A172 (cell line): ENCODE results near the gene OGN. TPM values are rescaled to one million over a fixed set of nuclear protein-coding genes. Genes with fewer than 3 reads are reported as not detected.

ENCODE experiments used
- DNase-seq: peaks from one replicate; pipeline ENCODE4 v3.0.0-alpha.2; 2015; ENCODE audit warnings: low spot score
- total RNA-seq: library from RNA; depleted of rRNA; stranded (reverse); fragments of >200 nt; shearing (Covaris generic); gene quantifications from 2 replicates; pipeline ENCODE4 v1.2.3, GENCODE V29; 2014; rRNA removed

The OGN gene
- total RNA-seq, 1 experiment from 2014 or later = not detected

DNA sequence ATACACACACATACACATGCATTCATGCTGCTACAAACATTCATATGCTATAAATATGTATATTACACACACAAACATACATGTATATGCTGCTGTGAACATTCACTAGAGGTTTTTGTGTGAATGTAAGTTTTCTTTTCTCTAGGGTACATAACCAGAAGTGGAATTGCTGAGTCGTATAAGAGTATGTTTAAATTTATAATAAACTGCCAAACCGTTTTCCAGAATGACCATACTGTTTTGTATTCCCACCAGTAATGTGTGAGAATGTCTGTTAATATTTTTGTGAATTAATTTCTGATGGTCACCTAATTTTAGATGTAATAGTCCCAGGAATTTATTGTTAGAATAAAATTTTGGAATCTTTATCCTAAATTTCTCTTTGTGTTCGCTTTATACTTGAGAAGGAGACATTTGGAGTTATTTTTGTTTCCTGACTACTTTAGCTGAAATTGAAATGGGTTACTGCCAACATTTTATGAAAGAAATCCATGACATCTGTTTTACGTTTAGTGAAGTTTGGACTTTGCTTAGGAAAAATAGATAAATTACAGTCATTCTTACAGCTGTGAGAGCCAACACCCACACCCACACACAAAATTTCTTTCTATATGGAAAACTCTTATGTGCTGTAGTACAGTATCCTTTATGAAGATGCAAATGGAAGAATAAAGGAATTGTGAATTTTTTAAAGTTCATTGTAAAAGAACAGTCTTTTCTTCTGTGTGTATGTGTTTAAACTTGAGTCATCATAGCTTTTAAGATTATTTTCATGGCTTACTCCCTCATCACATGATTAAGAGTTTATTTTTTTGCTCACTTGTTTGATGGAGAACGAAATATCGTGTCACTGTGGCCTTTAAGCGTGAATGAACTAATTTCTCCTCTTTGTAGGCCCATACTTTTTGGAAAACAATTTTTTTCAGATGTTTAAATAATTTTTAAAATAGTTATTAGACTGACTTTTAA lies 54.3 kb downstream of the OGN start:
- DNase-seq = no peak

GRCh38 chr9:92345582-92345981 lies 58.8 kb downstream of the OGN start:
- DNase-seq = no peak

GRCh38 chr9:92342825-92343488 lies 61.4 kb downstream of the OGN start:
- DNase-seq = no peak

- no peak for DNase-seq
Observed at GRCh38 chr9:92341578-92341977, 62.8 kb downstream of the OGN start.

- DNase-seq = no peak
Observed at GRCh38 chr9:92333282-92333634, 71.1 kb downstream of the OGN start.

Other genes with a start within 250 kb of the OGN start
- gene IARS1, start 110.9 kb downstream of the OGN start, total RNA-seq = 204 and 212 TPM in 2 replicates
- gene NOL8, start 79.2 kb downstream of the OGN start, total RNA-seq = 28.6 and 29.5 TPM in 2 replicates
- gene CENPP, start 78.6 kb downstream of the OGN start, total RNA-seq = 11.6 and 19.0 TPM in 2 replicates
- not detected in 2 replicates for gene OMD, start 19.9 kb upstream of the OGN start, total RNA-seq
- not detected in 2 replicates for gene ASPN, start 77.9 kb upstream of the OGN start, total RNA-seq
- gene ECM2, start 131.4 kb upstream of the OGN start, total RNA-seq = 0.26 TPM in 1 of 2 replicates, not detected in the other